WTC11 (cell line): ENCODE measurements around the gene LYRM7. TPM values are rescaled to one million over a fixed set of nuclear protein-coding genes. Genes with fewer than 3 reads are reported as not detected.

ENCODE experiments used
- CBFB ChIP-seq: sonication (generic); formaldehyde crosslinking; IDR thresholded peaks from 2 replicates; pipeline ENCODE4 v1.8.1; 2022; ENCODE audit warnings: mild to moderate bottlenecking, low read depth, missing genetic modification reagents
- CREB1 ChIP-seq: sonication (generic); formaldehyde crosslinking; IDR thresholded peaks from 2 replicates; pipeline ENCODE4 v1.8.0; 2023; ENCODE audit warnings: mild to moderate bottlenecking, missing genetic modification reagents
- ETV6 ChIP-seq: sonication (generic); formaldehyde crosslinking; IDR thresholded peaks from 2 replicates; pipeline ENCODE4 v1.8.1; 2022; ENCODE audit warnings: mild to moderate bottlenecking, missing genetic modification reagents
- GABPB1 ChIP-seq: sonication (generic); formaldehyde crosslinking; IDR thresholded peaks from 2 replicates; pipeline ENCODE4 v1.8.1; 2023; ENCODE audit warnings: mild to moderate bottlenecking, missing genetic modification reagents
- KAT7 ChIP-seq: sonication (generic); formaldehyde crosslinking; IDR thresholded peaks from 2 replicates; pipeline ENCODE4 v1.8.1; 2023; ENCODE audit warnings: missing genetic modification reagents, mild to moderate bottlenecking, borderline replicate concordance
- MYBL2 ChIP-seq: sonication (generic); formaldehyde crosslinking; IDR thresholded peaks from 2 replicates; pipeline ENCODE4 v1.8.1; 2023; ENCODE audit warnings: mild to moderate bottlenecking, moderate library complexity, missing genetic modification reagents
- NFE2L1 ChIP-seq: sonication (generic); formaldehyde crosslinking; IDR thresholded peaks from 2 replicates; pipeline ENCODE4 v1.8.1; 2023; ENCODE audit warnings: missing genetic modification reagents
- NFYB ChIP-seq: sonication (generic); formaldehyde crosslinking; conservative IDR thresholded peaks from 2 replicates; pipeline ENCODE4 v1.8.0; 2022; ENCODE audit warnings: low read depth, missing genetic modification reagents
- OVOL2 ChIP-seq: fragments of 250-450 bp; sonication (Bioruptor Pico); IDR thresholded peaks from 2 replicates; pipeline ENCODE4 v1.9.0; 2021; ENCODE audit warnings: mild to moderate bottlenecking, borderline replicate concordance
- RORB ChIP-seq: fragments of 250-450 bp; sonication (Bioruptor Pico); IDR thresholded peaks from 2 replicates; pipeline ENCODE4 v1.9.0; 2021; ENCODE audit warnings: mild to moderate bottlenecking
- SMAD3 ChIP-seq: sonication (generic); formaldehyde crosslinking; IDR thresholded peaks from 2 replicates; pipeline ENCODE4 v1.8.0; 2022; ENCODE audit warnings: missing genetic modification reagents, mild to moderate bottlenecking, borderline replicate concordance
- SMAD4 ChIP-seq: sonication (generic); formaldehyde crosslinking; IDR thresholded peaks from 2 replicates; pipeline ENCODE4 v1.8.0; 2022; ENCODE audit warnings: mild to moderate bottlenecking, missing genetic modification reagents
- SP1 ChIP-seq: sonication (generic); formaldehyde crosslinking; conservative IDR thresholded peaks from 2 replicates; pipeline ENCODE4 v1.8.1; 2022; ENCODE audit warnings: missing genetic modification reagents
- ZNF317 ChIP-seq: sonication (generic); formaldehyde crosslinking; IDR thresholded peaks from 2 replicates; pipeline ENCODE4 v1.8.1; 2023; ENCODE audit warnings: low read depth, mild to moderate bottlenecking, moderate library complexity, missing genetic modification reagents, borderline replicate concordance
- ZNF416 ChIP-seq: fragments of 250-450 bp; sonication (Bioruptor Pico); IDR thresholded peaks from 2 replicates; pipeline ENCODE4 v1.9.0; 2021; ENCODE audit warnings: mild to moderate bottlenecking, inconsistent platforms
- total RNA-seq: library from RNA; stranded (reverse); gene quantifications from 3 replicates; pipeline ENCODE4 v1.2.3, GENCODE V29; 2021
- TF ChIP-seq, protein P1 (sequence below): sonication (generic); formaldehyde crosslinking; IDR thresholded peaks from 2 replicates; pipeline ENCODE4 v1.8.1; 2022; ENCODE audit warnings: low read depth, mild to moderate bottlenecking, moderate library complexity, missing genetic modification reagents, borderline replicate concordance
- TF ChIP-seq, protein P2 (sequence below): sonication (generic); formaldehyde crosslinking; IDR thresholded peaks from 2 replicates; pipeline ENCODE4 v1.8.1; 2023; ENCODE audit warnings: mild to moderate bottlenecking, missing genetic modification reagents, moderate library complexity
- TF ChIP-seq, protein P3 (sequence below): sonication (generic); formaldehyde crosslinking; conservative IDR thresholded peaks from 2 replicates; pipeline ENCODE4 v1.8.1; 2022; ENCODE audit warnings: mild to moderate bottlenecking, missing genetic modification reagents
- TF ChIP-seq, protein P4 (sequence below): sonication (generic); formaldehyde crosslinking; IDR thresholded peaks from 2 replicates; pipeline ENCODE4 v1.8.1; 2022; ENCODE audit warnings: mild to moderate bottlenecking, moderate library complexity, missing genetic modification reagents
- TF ChIP-seq, protein P5 (sequence below): sonication (generic); formaldehyde crosslinking; IDR thresholded peaks from 2 replicates; pipeline ENCODE4 v1.8.0; 2022; ENCODE audit warnings: mild to moderate bottlenecking, missing genetic modification reagents
- TF ChIP-seq, protein P6 (sequence below): fragments of 250-450 bp; sonication (Bioruptor Pico); IDR thresholded peaks from 2 replicates; pipeline ENCODE4 v1.9.0; 2021; ENCODE audit warnings: mild to moderate bottlenecking, borderline replicate concordance
- TF ChIP-seq, protein P7 (sequence below): fragments of 250-450 bp; sonication (Bioruptor Pico); IDR thresholded peaks from 2 replicates; pipeline ENCODE4 v1.9.0; 2021; ENCODE audit warnings: moderate library complexity, mild to moderate bottlenecking, inconsistent platforms, borderline replicate concordance
- TF ChIP-seq, protein P8 (sequence below): fragments of 250-450 bp; sonication (Bioruptor Pico); IDR thresholded peaks from 2 replicates; pipeline ENCODE4 v1.9.0; 2021; ENCODE audit warnings: mild to moderate bottlenecking
- TF ChIP-seq, protein P9 (sequence below): sonication (generic); formaldehyde crosslinking; IDR thresholded peaks from 2 replicates; pipeline ENCODE4 v1.8.1; 2022; ENCODE audit warnings: missing genetic modification reagents, borderline replicate concordance

The LYRM7 gene
- total RNA-seq, 1 experiment from 2014 or later, result 11.2 TPM

DNA sequence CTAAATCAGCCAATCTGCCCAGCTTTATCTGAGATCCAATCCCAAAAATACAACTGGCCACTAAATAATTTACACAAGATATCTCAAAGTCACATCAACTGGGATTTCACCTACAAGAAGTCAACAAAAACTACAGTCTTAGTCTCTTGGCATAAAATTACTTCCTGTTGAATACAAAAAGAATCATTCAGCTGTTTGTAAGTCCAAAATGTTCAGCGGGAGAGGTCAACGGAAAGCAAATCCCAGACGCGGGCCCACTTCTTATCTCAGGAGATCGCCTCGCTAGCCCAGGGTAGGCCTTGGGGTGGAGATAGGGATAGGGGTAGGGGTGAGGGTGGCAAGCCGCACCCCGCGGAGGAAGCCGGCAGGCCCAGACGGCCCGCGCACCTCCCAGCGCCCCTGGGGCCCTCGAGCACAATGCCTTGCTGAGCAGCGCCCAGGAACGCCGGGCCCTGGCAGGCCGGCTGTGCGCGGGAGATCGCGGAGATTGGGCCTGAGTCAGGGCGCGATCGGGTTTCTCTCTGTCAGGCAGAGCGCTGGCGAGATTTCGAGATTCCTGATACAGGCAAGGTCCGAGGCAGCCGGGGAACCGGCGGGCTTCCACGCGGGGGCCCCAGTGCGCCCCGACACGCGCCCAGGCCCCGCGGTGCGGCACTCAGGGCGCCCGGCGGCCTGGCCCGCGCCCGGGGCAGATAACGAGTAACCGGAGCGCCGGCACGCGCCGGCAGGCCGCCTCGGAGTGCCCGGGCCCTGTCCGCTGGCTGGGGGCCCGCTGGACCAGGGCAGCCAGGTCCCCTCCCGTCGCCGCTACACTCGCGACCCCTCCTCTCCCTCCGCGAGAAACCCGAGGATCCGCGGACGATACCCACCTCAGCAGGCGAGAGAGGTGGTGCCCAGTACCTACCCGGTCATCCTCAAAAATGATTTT, 6.3 kb upstream of the LYRM7 start (continued):
- TF ChIP-seq, protein P1, sequence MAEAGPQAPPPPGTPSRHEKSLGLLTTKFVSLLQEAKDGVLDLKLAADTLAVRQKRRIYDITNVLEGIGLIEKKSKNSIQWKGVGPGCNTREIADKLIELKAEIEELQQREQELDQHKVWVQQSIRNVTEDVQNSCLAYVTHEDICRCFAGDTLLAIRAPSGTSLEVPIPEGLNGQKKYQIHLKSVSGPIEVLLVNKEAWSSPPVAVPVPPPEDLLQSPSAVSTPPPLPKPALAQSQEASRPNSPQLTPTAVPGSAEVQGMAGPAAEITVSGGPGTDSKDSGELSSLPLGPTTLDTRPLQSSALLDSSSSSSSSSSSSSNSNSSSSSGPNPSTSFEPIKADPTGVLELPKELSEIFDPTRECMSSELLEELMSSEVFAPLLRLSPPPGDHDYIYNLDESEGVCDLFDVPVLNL, result no peak
- no peak for TF ChIP-seq SMAD4 (CRISPR knock-in tag)
- TF ChIP-seq, protein P2, sequence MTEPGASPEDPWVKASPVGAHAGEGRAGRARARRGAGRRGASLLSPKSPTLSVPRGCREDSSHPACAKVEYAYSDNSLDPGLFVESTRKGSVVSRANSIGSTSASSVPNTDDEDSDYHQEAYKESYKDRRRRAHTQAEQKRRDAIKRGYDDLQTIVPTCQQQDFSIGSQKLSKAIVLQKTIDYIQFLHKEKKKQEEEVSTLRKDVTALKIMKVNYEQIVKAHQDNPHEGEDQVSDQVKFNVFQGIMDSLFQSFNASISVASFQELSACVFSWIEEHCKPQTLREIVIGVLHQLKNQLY (CRISPR knock-in tag), result no peak
- 0 out of 2 replicates have a peak, but pooled peaks have one; percentile 27 for TF ChIP-seq KAT7 (CRISPR knock-in tag)
- TF ChIP-seq, protein P3, sequence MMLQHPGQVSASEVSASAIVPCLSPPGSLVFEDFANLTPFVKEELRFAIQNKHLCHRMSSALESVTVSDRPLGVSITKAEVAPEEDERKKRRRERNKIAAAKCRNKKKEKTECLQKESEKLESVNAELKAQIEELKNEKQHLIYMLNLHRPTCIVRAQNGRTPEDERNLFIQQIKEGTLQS (CRISPR knock-in tag), result no peak
- TF ChIP-seq CREB1, result no peak
- TF ChIP-seq MYBL2 (CRISPR knock-in tag), result no peak
- TF ChIP-seq, protein P4, sequence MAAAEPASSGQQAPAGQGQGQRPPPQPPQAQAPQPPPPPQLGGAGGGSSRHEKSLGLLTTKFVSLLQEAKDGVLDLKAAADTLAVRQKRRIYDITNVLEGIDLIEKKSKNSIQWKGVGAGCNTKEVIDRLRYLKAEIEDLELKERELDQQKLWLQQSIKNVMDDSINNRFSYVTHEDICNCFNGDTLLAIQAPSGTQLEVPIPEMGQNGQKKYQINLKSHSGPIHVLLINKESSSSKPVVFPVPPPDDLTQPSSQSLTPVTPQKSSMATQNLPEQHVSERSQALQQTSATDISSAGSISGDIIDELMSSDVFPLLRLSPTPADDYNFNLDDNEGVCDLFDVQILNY (CRISPR knock-in tag), result no peak
- TF ChIP-seq, protein P5, sequence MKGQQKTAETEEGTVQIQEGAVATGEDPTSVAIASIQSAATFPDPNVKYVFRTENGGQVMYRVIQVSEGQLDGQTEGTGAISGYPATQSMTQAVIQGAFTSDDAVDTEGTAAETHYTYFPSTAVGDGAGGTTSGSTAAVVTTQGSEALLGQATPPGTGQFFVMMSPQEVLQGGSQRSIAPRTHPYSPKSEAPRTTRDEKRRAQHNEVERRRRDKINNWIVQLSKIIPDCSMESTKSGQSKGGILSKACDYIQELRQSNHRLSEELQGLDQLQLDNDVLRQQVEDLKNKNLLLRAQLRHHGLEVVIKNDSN, result peak; percentile 38; the same call in 1 of the 2 replicates
- TF ChIP-seq ETV6, result no peak
- TF ChIP-seq, protein P6, sequence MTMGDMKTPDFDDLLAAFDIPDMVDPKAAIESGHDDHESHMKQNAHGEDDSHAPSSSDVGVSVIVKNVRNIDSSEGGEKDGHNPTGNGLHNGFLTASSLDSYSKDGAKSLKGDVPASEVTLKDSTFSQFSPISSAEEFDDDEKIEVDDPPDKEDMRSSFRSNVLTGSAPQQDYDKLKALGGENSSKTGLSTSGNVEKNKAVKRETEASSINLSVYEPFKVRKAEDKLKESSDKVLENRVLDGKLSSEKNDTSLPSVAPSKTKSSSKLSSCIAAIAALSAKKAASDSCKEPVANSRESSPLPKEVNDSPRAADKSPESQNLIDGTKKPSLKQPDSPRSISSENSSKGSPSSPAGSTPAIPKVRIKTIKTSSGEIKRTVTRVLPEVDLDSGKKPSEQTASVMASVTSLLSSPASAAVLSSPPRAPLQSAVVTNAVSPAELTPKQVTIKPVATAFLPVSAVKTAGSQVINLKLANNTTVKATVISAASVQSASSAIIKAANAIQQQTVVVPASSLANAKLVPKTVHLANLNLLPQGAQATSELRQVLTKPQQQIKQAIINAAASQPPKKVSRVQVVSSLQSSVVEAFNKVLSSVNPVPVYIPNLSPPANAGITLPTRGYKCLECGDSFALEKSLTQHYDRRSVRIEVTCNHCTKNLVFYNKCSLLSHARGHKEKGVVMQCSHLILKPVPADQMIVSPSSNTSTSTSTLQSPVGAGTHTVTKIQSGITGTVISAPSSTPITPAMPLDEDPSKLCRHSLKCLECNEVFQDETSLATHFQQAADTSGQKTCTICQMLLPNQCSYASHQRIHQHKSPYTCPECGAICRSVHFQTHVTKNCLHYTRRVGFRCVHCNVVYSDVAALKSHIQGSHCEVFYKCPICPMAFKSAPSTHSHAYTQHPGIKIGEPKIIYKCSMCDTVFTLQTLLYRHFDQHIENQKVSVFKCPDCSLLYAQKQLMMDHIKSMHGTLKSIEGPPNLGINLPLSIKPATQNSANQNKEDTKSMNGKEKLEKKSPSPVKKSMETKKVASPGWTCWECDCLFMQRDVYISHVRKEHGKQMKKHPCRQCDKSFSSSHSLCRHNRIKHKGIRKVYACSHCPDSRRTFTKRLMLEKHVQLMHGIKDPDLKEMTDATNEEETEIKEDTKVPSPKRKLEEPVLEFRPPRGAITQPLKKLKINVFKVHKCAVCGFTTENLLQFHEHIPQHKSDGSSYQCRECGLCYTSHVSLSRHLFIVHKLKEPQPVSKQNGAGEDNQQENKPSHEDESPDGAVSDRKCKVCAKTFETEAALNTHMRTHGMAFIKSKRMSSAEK (CRISPR knock-in tag), result no peak
- TF ChIP-seq SP1 (CRISPR knock-in tag), result no peak; the same call in 1 of the 2 replicates
- TF ChIP-seq, protein P7, sequence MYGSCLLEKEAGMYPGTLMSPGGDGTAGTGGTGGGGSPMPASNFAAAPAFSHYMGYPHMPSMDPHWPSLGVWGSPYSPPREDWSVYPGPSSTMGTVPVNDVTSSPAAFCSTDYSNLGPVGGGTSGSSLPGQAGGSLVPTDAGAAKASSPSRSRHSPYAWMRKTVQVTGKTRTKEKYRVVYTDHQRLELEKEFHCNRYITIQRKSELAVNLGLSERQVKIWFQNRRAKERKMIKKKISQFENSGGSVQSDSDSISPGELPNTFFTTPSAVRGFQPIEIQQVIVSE (CRISPR knock-in tag), result no peak
- TF ChIP-seq NFE2L1 (CRISPR knock-in tag), result no peak
- TF ChIP-seq OVOL2, result no peak
- TF ChIP-seq SMAD3, result no peak
- TF ChIP-seq, protein P8, sequence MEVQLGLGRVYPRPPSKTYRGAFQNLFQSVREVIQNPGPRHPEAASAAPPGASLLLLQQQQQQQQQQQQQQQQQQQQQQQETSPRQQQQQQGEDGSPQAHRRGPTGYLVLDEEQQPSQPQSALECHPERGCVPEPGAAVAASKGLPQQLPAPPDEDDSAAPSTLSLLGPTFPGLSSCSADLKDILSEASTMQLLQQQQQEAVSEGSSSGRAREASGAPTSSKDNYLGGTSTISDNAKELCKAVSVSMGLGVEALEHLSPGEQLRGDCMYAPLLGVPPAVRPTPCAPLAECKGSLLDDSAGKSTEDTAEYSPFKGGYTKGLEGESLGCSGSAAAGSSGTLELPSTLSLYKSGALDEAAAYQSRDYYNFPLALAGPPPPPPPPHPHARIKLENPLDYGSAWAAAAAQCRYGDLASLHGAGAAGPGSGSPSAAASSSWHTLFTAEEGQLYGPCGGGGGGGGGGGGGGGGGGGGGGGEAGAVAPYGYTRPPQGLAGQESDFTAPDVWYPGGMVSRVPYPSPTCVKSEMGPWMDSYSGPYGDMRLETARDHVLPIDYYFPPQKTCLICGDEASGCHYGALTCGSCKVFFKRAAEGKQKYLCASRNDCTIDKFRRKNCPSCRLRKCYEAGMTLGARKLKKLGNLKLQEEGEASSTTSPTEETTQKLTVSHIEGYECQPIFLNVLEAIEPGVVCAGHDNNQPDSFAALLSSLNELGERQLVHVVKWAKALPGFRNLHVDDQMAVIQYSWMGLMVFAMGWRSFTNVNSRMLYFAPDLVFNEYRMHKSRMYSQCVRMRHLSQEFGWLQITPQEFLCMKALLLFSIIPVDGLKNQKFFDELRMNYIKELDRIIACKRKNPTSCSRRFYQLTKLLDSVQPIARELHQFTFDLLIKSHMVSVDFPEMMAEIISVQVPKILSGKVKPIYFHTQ (CRISPR knock-in tag), result no peak
- TF ChIP-seq, protein P9, sequence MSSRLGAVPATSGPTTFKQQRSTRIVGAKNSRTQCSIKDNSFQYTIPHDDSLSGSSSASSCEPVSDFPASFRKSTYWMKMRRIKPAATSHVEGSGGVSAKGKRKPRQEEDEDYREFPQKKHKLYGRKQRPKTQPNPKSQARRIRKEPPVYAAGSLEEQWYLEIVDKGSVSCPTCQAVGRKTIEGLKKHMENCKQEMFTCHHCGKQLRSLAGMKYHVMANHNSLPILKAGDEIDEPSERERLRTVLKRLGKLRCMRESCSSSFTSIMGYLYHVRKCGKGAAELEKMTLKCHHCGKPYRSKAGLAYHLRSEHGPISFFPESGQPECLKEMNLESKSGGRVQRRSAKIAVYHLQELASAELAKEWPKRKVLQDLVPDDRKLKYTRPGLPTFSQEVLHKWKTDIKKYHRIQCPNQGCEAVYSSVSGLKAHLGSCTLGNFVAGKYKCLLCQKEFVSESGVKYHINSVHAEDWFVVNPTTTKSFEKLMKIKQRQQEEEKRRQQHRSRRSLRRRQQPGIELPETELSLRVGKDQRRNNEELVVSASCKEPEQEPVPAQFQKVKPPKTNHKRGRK (CRISPR knock-in tag), result no peak
- TF ChIP-seq NFYB (CRISPR knock-in tag), result no peak
- no peak for TF ChIP-seq ZNF416 (CRISPR knock-in tag)
- no peak for TF ChIP-seq CBFB (CRISPR knock-in tag)
- TF ChIP-seq GABPB1 (CRISPR knock-in tag), result peak; percentile 37; the same call in 1 of the 2 replicates
- no peak for TF ChIP-seq RORB (CRISPR knock-in tag)
- no peak for TF ChIP-seq ZNF317
